ENCODE measurements around the gene DHX30. TPM values are rescaled to one million over a fixed set of nuclear protein-coding genes. Genes with fewer than 3 reads are reported as not detected.

DHX30 gene
- total RNA-seq, 1 experiment from 2014 or later = 65.1 TPM

DNA sequence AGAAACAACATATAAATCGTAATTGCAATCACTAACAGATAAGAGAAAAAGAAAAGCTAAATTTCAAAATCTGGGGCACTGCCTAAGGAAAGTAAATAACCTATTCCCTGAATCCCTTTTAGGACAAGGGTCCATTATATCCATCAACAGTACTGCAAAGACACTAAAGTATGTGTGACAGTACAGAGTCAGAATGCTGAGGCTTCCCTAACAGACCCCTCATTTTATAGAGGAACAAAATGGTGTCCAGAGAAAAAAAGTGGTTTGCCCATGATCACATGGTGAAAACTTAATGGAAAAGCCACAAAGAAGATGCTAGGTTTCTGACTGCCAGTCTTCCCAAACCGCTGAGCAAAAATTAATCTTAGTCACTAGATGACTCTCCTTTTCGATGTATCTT, 93.8 kb downstream of the DHX30 start:
- no TSS peak for BruUV-seq (replicated peaks)
- DNase-seq (ENCODE audit: low read depth, low spot score) = no peak
- no peak for ATAC-seq
- Histone ChIP-seq H3K4me3 (ENCODE audit: low read depth in 2 of 2, low read length in 2 of 2) (no peak overlapping the region), H3K27me3 (ENCODE audit: control insufficient read depth, insufficient read depth, low read length) (no peaks in the 10 kb centered on the region), H3K36me3 (ENCODE audit: control insufficient read depth, insufficient read depth, low read length) (no peaks in the 10 kb centered on the region), H3K9me3 (ENCODE audit: control insufficient read depth, insufficient read depth, low read depth, low read length) (no peaks in the 10 kb centered on the region), H3K27ac (ENCODE audit: low read length) (no peak overlapping the region), H3K4me1 (ENCODE audit: control insufficient read depth, insufficient read depth, low read length) (no peaks in the 10 kb centered on the region)
- intact Hi-C loops (cut with micrococcal nuclease; ENCODE audit: unreplicated experiment) (no loop called here), in situ Hi-C loops (cut with HindIII; ENCODE audit: low pct_unique_long_range_greater_than_20kb, low sequenced_read_pairs) (no loop called here)
- ChIA-PET POLR2A (no interaction called here), CTCF (no interaction called here)
- no peak for TF ChIP-seq POLR2AphosphoS5 (IDR thresholded peaks at IDR 0.05; ENCODE audit: low read depth, low read length)
- no peak for TF ChIP-seq SIN3A (IDR thresholded peaks at IDR 0.05; ENCODE audit: borderline replicate concordance, insufficient read depth, low read depth, low read length)
- TF ChIP-seq, protein P1, sequence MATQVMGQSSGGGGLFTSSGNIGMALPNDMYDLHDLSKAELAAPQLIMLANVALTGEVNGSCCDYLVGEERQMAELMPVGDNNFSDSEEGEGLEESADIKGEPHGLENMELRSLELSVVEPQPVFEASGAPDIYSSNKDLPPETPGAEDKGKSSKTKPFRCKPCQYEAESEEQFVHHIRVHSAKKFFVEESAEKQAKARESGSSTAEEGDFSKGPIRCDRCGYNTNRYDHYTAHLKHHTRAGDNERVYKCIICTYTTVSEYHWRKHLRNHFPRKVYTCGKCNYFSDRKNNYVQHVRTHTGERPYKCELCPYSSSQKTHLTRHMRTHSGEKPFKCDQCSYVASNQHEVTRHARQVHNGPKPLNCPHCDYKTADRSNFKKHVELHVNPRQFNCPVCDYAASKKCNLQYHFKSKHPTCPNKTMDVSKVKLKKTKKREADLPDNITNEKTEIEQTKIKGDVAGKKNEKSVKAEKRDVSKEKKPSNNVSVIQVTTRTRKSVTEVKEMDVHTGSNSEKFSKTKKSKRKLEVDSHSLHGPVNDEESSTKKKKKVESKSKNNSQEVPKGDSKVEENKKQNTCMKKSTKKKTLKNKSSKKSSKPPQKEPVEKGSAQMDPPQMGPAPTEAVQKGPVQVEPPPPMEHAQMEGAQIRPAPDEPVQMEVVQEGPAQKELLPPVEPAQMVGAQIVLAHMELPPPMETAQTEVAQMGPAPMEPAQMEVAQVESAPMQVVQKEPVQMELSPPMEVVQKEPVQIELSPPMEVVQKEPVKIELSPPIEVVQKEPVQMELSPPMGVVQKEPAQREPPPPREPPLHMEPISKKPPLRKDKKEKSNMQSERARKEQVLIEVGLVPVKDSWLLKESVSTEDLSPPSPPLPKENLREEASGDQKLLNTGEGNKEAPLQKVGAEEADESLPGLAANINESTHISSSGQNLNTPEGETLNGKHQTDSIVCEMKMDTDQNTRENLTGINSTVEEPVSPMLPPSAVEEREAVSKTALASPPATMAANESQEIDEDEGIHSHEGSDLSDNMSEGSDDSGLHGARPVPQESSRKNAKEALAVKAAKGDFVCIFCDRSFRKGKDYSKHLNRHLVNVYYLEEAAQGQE (IDR thresholded peaks at IDR 0.05; ENCODE audit: insufficient read depth in 1 of 2, low read depth in 2 of 2, low read length in 1 of 2) = no peak
- TF ChIP-seq CTCF (IDR thresholded peaks at IDR 0.05) = no peak
- TF ChIP-seq TCF7L2 (IDR thresholded peaks at IDR 0.05; ENCODE audit: low read depth, low read length) = no peak

- Histone ChIP-seq H3K4me3 (ENCODE audit: low read depth in 2 of 2, low read length in 2 of 2) (no peak overlapping the region), H3K4me1 (ENCODE audit: control insufficient read depth, insufficient read depth, low read length) (no peaks in the 10 kb centered on the region), H3K27ac (ENCODE audit: low read length) (no peak overlapping the region), H3K27me3 (ENCODE audit: control insufficient read depth, insufficient read depth, low read length) (no peaks in the 10 kb centered on the region), H3K36me3 (ENCODE audit: control insufficient read depth, insufficient read depth, low read length) (no peaks in the 10 kb centered on the region), H3K9me3 (ENCODE audit: control insufficient read depth, insufficient read depth, low read depth, low read length) (no peaks in the 10 kb centered on the region)
- ChIA-PET CTCF (no interaction called here), POLR2A (no interaction called here)
- no peak for TF ChIP-seq SIN3A (IDR thresholded peaks at IDR 0.05; ENCODE audit: borderline replicate concordance, insufficient read depth, low read depth, low read length)
- no peak for TF ChIP-seq TCF7L2 (IDR thresholded peaks at IDR 0.05; ENCODE audit: low read depth, low read length)
- TF ChIP-seq, protein P1 (IDR thresholded peaks at IDR 0.05; ENCODE audit: insufficient read depth in 1 of 2, low read depth in 2 of 2, low read length in 1 of 2) = no peak
- TF ChIP-seq CTCF (IDR thresholded peaks at IDR 0.05) = no peak
- no peak for TF ChIP-seq POLR2AphosphoS5 (IDR thresholded peaks at IDR 0.05; ENCODE audit: low read depth, low read length)
- no TSS peak for BruUV-seq (replicated peaks)
- DNase-seq (ENCODE audit: low read depth, low spot score) = no peak
- ATAC-seq = no peak
- in situ Hi-C loops (cut with HindIII; ENCODE audit: low pct_unique_long_range_greater_than_20kb, low sequenced_read_pairs) = no loop called here
- intact Hi-C loops (cut with micrococcal nuclease; ENCODE audit: unreplicated experiment) = no loop called here
These were observed 95.0 kb downstream of the DHX30 start for GRCh38 chr3:47897954-47898353.
